ENCODE data around the gene SGCD. TPM values are rescaled to one million over a fixed set of nuclear protein-coding genes. Genes with fewer than 3 reads are reported as not detected.

The SGCD gene
- total and polyA plus RNA-seq, 10 donors = 0.26 to 5.3 (median 1.3) TPM

DNA sequence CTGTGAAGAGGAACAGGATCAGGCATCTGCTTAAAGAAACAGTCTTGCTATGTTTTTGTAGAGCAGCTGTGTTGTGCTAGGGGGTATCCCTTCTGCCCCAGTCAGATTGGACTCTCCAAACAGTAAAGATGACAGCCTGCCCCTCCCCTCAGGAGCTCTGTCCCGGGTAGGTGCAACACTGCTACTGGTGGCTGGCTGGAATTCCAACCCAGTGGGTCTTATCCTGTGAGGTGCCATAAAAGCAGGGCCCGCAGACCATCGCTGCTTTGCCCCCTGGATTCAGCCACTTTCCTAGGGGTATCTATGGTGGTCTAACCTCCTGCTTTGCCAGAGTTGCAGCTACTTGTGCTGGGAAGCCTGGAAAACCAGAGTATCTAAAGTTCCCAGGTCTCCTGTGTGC, 408.5 kb downstream of the SGCD start:
- Histone ChIP-seq H3K27ac (no peak overlapping the region), H3K9me3 (no peaks in the 10 kb centered on the region), H3K4me3 (no peak overlapping the region), H3K36me3 (no peaks in the 10 kb centered on the region), H3K4me1 (no peaks in the 10 kb centered on the region), H3K27me3 (replicated peaks in 1 of 7) (peaks cover 0 to 2% (median 0%) of the 10 kb centered on the region in 7 donors)
- DNase-seq = no peak
- TF ChIP-seq POLR2AphosphoS5 (IDR thresholded peaks at IDR 0.05) = no peak
- WGBS, 5 donors = 70 to 76% (median 73%) methylated on average over 3 of the region's 3 CpGs
- intact Hi-C loops (cut with DNase I; ENCODE audit: low total_unique reads) = no loop called here

DNA sequence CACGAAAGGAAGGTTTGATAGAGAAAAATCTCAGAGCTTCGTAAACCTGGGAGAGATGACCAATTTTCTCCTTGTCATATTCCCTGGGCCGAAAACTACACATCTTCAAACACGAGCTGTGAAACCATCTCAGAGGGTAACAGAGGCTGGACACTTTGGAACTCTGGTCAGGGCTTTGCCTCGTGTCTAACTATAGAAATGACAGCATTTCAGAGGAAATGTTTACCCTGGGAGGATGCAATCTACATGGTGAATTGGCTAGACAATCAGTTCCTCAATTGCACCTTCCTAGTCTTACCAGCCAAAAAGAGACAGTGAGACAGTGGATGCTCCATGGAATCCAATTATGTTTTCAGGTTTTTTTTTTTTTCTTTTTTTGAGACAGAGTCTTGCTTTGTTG, 414.6 kb downstream of the SGCD start:
- Histone ChIP-seq H3K4me1 (no peaks in the 10 kb centered on the region), H3K27me3 (replicated peaks in 1 of 7) (no peaks in the 10 kb centered on the region), H3K27ac (no peak overlapping the region), H3K9me3 (no peaks in the 10 kb centered on the region), H3K36me3 (no peaks in the 10 kb centered on the region), H3K4me3 (no peak overlapping the region)
- TF ChIP-seq POLR2AphosphoS5 (IDR thresholded peaks at IDR 0.05) = no peak
- TF ChIP-seq CTCF (IDR thresholded peaks at IDR 0.05 in 8 of 11, conservative IDR thresholded peaks at IDR 0.05 in 3 of 11) = no peak
- TF ChIP-seq POLR2A (IDR thresholded peaks at IDR 0.05) = no peak
- WGBS, 5 donors = 57 to 81% (median 72%) methylated on average over 5 of the region's 5 CpGs
- intact Hi-C loops (cut with DNase I; ENCODE audit: low total_unique reads) = no loop called here
- no peak for DNase-seq

DNA sequence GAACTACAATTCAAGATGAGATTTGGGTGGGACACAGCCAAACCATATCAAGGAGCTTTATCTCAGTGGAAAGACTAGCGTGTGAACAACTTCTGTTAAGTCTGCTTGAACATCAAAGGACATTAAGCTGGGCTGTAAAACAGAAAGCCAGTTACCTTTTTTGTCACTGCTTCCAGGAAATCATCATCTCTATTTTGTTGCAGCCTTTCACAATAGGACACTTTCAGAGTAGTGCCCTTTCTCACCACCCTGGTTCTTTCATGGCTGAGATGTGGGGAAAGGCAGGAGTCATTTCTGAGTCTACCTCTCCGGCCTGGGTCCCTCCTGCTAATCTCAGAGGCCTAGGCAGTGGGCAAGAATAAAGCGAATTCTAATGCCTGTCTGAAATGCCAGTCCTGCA, 426.9 kb downstream of the SGCD start:
- Histone ChIP-seq H3K27ac (no peak overlapping the region), H3K4me1 (no peaks in the 10 kb centered on the region), H3K4me3 (no peak overlapping the region), H3K27me3 (replicated peaks in 1 of 7) (no peaks in the 10 kb centered on the region), H3K9me3 (no peaks in the 10 kb centered on the region), H3K36me3 (no peaks in the 10 kb centered on the region)
- TF ChIP-seq POLR2A (IDR thresholded peaks at IDR 0.05) (no peak), CTCF (IDR thresholded peaks at IDR 0.05 in 8 of 11, conservative IDR thresholded peaks at IDR 0.05 in 3 of 11) (no peak), POLR2AphosphoS5 (IDR thresholded peaks at IDR 0.05) (no peak)
- DNase-seq = no peak
- WGBS, 5 donors = 70 to 86% (median 79%) methylated on average over 3 of the region's 3 CpGs
- intact Hi-C loops (cut with DNase I; ENCODE audit: low total_unique reads) = no loop called here

- H3K9me3 ChIP-seq = no peaks in the 10 kb centered on the region
- no peak overlapping the region for H3K4me3 ChIP-seq
- no peak for DNase-seq
- no peaks in the 10 kb centered on the region for H3K27me3 ChIP-seq (replicated peaks in 1 of 7)
- no peak overlapping the region for H3K27ac ChIP-seq
- H3K4me1 ChIP-seq = no peaks in the 10 kb centered on the region
- no peaks in the 10 kb centered on the region for H3K36me3 ChIP-seq
- TF ChIP-seq CTCF (IDR thresholded peaks at IDR 0.05 in 8 of 11, conservative IDR thresholded peaks at IDR 0.05 in 3 of 11) = no peak
- WGBS, 5 donors = 77 to 95% (median 81%) methylated on average over 3 of the region's 3 CpGs
- intact Hi-C loops (cut with DNase I; ENCODE audit: low total_unique reads) = no loop called here
Measured at GRCh38 chr5:156755421-156756087, 428.6 kb downstream of the SGCD start.

Measured in spleen (tissue), 11 donors.